ENCODE measurements around the gene ACSL4.

The ACSL4 gene

GRCh38 chrX:109629310-109629709 lies 103.7 kb downstream of the ACSL4 start:
- TF ChIP-seq CTCF (IDR thresholded peaks at IDR 0.05; ENCODE audit: low read depth, low read length) = no peak
- no peak for DNase-seq (ENCODE audit: extremely low read depth, low read depth)

GRCh38 chrX:109626637-109627036 lies 106.4 kb downstream of the ACSL4 start:
- no peak for DNase-seq (ENCODE audit: extremely low read depth, low read depth)
- no peak for TF ChIP-seq CTCF (IDR thresholded peaks at IDR 0.05; ENCODE audit: low read depth, low read length)

- DNase-seq (ENCODE audit: extremely low read depth, low read depth) = no peak
These were observed 108.1 kb downstream of the ACSL4 start, which contains the start of gene KCNE5 for GRCh38 chrX:109624641-109625616. Gene KCNE5, minus strand, starts transcription at chrX:109625172. Its CDS starts 152 bp downstream, at chrX:109625020.

GRCh38 chrX:109623997-109624396 lies 109.1 kb downstream of the ACSL4 start:
- no peak for DNase-seq (ENCODE audit: extremely low read depth, low read depth)
- TF ChIP-seq CTCF (IDR thresholded peaks at IDR 0.05; ENCODE audit: low read depth, low read length) = no peak

More at GRCh38 chrX:109624641-109625616, 108.1 kb downstream of the ACSL4 start, which contains the start of gene KCNE5:
- no peak for TF ChIP-seq CTCF (IDR thresholded peaks at IDR 0.05; ENCODE audit: low read depth, low read length)

- no peak for DNase-seq (ENCODE audit: extremely low read depth, low read depth)
- TF ChIP-seq CTCF (IDR thresholded peaks at IDR 0.05; ENCODE audit: low read depth, low read length) = no peak
These were observed 110.8 kb downstream of the ACSL4 start for GRCh38 chrX:109622270-109622669.

GRCh38 chrX:109619771-109620170 lies 113.3 kb downstream of the ACSL4 start:
- DNase-seq (ENCODE audit: extremely low read depth, low read depth) = no peak
- no peak for TF ChIP-seq CTCF (IDR thresholded peaks at IDR 0.05; ENCODE audit: low read depth, low read length)

- TF ChIP-seq CTCF (IDR thresholded peaks at IDR 0.05; ENCODE audit: low read depth, low read length) = no peak
- no peak for DNase-seq (ENCODE audit: extremely low read depth, low read depth)
These were observed 118.1 kb downstream of the ACSL4 start for GRCh38 chrX:109614951-109615350.

All from AG09319 (cell line).